Measurements from ENCODE around the gene KIF12. TPM values are rescaled to one million over a fixed set of nuclear protein-coding genes. Genes with fewer than 3 reads are reported as not detected.

The KIF12 gene
- total RNA-seq, 1 donor from 2014 or later: 0.34 TPM

GRCh38 chr9:114108016-114108833 lies 9.1 kb upstream of the KIF12 start:
- peak; percentile 47 for DNase-seq (ENCODE audit: low read depth)
- Histone ChIP-seq H3K27ac (ENCODE audit: low read depth, low read length) (no peak overlapping the region), H3K36me3 (ENCODE audit: insufficient read depth, low read length) (no peaks in the 10 kb centered on the region), H3K4me3 (ENCODE audit: insufficient read depth, low read depth, low read length) (no peak overlapping the region), H3K9ac (ENCODE audit: low read length) (no peak overlapping the region), H3K27me3 (ENCODE audit: insufficient read depth, low read length) (peaks cover 2% of the 10 kb centered on the region), H4K20me1 (ENCODE audit: insufficient read depth, low read length) (no peaks in the 10 kb centered on the region), H3K9me3 (ENCODE audit: insufficient read depth, low read depth, low read length) (peaks cover 2% of the 10 kb centered on the region), H3K4me1 (ENCODE audit: insufficient read depth, low read length) (no peaks in the 10 kb centered on the region), H3K79me2 (ENCODE audit: insufficient read depth, low read length) (no peaks in the 10 kb centered on the region), H2AFZ (ENCODE audit: low read depth, low read length) (peak overlapping the region; percentile 57), H3K4me2 (ENCODE audit: low read length) (no peak overlapping the region)
- Mint-ChIP-seq H3K36me3 (ENCODE audit: low read depth, unreplicated experiment) (no peaks in the 10 kb centered on the region), H3K9me3 (ENCODE audit: unreplicated experiment) (no peaks in the 10 kb centered on the region), H3K27ac (ENCODE audit: unreplicated experiment) (no peak overlapping the region), H3K4me3 (ENCODE audit: unreplicated experiment) (no peak overlapping the region), H3K27me3 (ENCODE audit: low read depth, unreplicated experiment) (peaks cover 20% of the 10 kb centered on the region), H3K4me1 (ENCODE audit: low read depth, unreplicated experiment) (peaks cover 10% of the 10 kb centered on the region)
- no peak for FAIRE-seq
- TF ChIP-seq EZH2 (IDR thresholded peaks at IDR 0.05; ENCODE audit: insufficient read depth, low read length) (no peak), CTCF (IDR thresholded peaks at IDR 0.05; ENCODE audit: insufficient read depth, low read depth, low read length) (peak; percentile 94)

- no peaks in the 10 kb centered on the region for H3K4me1 ChIP-seq (ENCODE audit: insufficient read depth, low read length)
- no peaks in the 10 kb centered on the region for H3K36me3 ChIP-seq (ENCODE audit: insufficient read depth, low read length)
- Mint-ChIP-seq H3K4me3 (ENCODE audit: unreplicated experiment) (peak overlapping the region; percentile 3), H3K36me3 (ENCODE audit: low read depth, unreplicated experiment) (peaks cover 3% of the 10 kb centered on the region), H3K4me1 (ENCODE audit: low read depth, unreplicated experiment) (peaks cover 10% of the 10 kb centered on the region), H3K27ac (ENCODE audit: unreplicated experiment) (no peak overlapping the region), H3K9me3 (ENCODE audit: unreplicated experiment) (peaks cover 5% of the 10 kb centered on the region), H3K27me3 (ENCODE audit: low read depth, unreplicated experiment) (peaks cover 14% of the 10 kb centered on the region)
- no peaks in the 10 kb centered on the region for H3K27me3 ChIP-seq (ENCODE audit: insufficient read depth, low read length)
- H3K27ac ChIP-seq (ENCODE audit: low read depth, low read length): no peak overlapping the region
- TF ChIP-seq CTCF (IDR thresholded peaks at IDR 0.05; ENCODE audit: insufficient read depth, low read depth, low read length) (no peak), EZH2 (IDR thresholded peaks at IDR 0.05; ENCODE audit: insufficient read depth, low read length) (no peak)
- H3K79me2 ChIP-seq (ENCODE audit: insufficient read depth, low read length): no peaks in the 10 kb centered on the region
- H3K9me3 ChIP-seq (ENCODE audit: insufficient read depth, low read depth, low read length): peaks cover 3% of the 10 kb centered on the region
- no peak overlapping the region for H3K9ac ChIP-seq (ENCODE audit: low read length)
- H2AFZ ChIP-seq (ENCODE audit: low read depth, low read length): peak overlapping the region; percentile 57
- H3K4me2 ChIP-seq (ENCODE audit: low read length): no peak overlapping the region
- no peak overlapping the region for H3K4me3 ChIP-seq (ENCODE audit: insufficient read depth, low read depth, low read length)
- DNase-seq (ENCODE audit: low read depth) (no peak), FAIRE-seq (no peak)
- no peaks in the 10 kb centered on the region for H4K20me1 ChIP-seq (ENCODE audit: insufficient read depth, low read length)
These were observed 8.4 kb upstream of the KIF12 start for GRCh38 chr9:114107286-114108001.

Data from astrocyte (in vitro differentiated cells and primary cell).